Psoas muscle (tissue), 8 donors: ENCODE measurements around the gene CACNA1F. TPM values are rescaled to one million over a fixed set of nuclear protein-coding genes. Genes with fewer than 3 reads are reported as not detected.

Experiments used
- ATAC-seq, 4 donors: fragments of 200-7000 bp; cut with Tn5 transposase; one replicate each; pipeline ENCODE4 v1.9.1; 2020; ENCODE audit warnings: moderate library complexity in 3 of 4, mild to moderate bottlenecking in 2 of 4
- DNase-seq, 2 donors: peaks; one replicate each; pipeline ENCODE4 v3.0.0-alpha.2; 2020
- H3K27ac ChIP-seq: fragments of 200-600 bp; one replicate; pipeline ENCODE4 v1.8.0; 2022
- H3K27me3 ChIP-seq, 3 donors: fragments of 200-600 bp in 1 of 3; one replicate each; pipeline versions ENCODE4 v1.6.1 to v1.8.0; 2013 to 2022; ENCODE audit warnings: low read length in 2 of 3, mild to moderate bottlenecking in 2 of 3, moderate library complexity in 1 of 3; ENCODE audit not compliant: insufficient read depth in 3 of 3
- H3K36me3 ChIP-seq, 2 donors: fragments of 200-600 bp in 1 of 2; one replicate each; pipeline versions ENCODE4 v1.6.1 to v1.8.0; 2013 to 2022; ENCODE audit warnings: low read depth in 1 of 2, mild to moderate bottlenecking in 1 of 2, moderate library complexity in 1 of 2; ENCODE audit not compliant: insufficient read depth in 1 of 2
- H3K4me1 ChIP-seq: fragments of 200-600 bp; one replicate; pipeline ENCODE4 v1.8.0; 2022
- H3K4me3 ChIP-seq: fragments of 200-600 bp; one replicate; pipeline ENCODE4 v1.8.0; 2022; ENCODE audit warnings: mild to moderate bottlenecking
- H3K9me3 ChIP-seq: fragments of 200-600 bp; one replicate; pipeline ENCODE4 v1.8.0; 2022
- WGBS, 3 donors: extraction: QIAGEN DNeasy Blood & Tissue Kit; methylation state at CpG; one replicate each; pipeline versions ENCODE4 v1.1.6 to v1.1.7; 2013; 5-methylcytosine and 5-hydroxymethylcytosine counted together
- intact Hi-C, 2 donors: fragments of 100-400 bp; cut with DNase I; formaldehyde crosslinking; loops; one replicate each; pipeline versions ENCODE4 v1.11.0 to v1.14.2; 2022
- polyA plus RNA-seq, 3 donors: library from polyadenylated mRNA; stranded (reverse); fragments of 200-250 nt; gene quantifications; one replicate each; pipeline ENCODE4 v1.2.3, GENCODE V29; 2013
- total RNA-seq, 4 donors: library from RNA; stranded (reverse); fragmentation: NEBNext Ultra II Directional in 2 of 4; extraction: Animal tissue kit (Norgen Biotek cat#: 25700) in 2 of 4; gene quantifications; one replicate each; pipeline versions ENCODE4 v1.2.1 to v1.2.4, GENCODE V29; 2021 to 2023
- TF ChIP-seq, protein P1 (sequence below): fragments of 200-600 bp; IDR thresholded peaks from one replicate; pipeline ENCODE4 v1.8.0; 2022; ENCODE audit warnings: antibody characterized with exemption
- donor health status: healthy with polysubstance abuse.
- donor health status: DM: no; HTN: no; CAD: no; lungs with moderate emphysema.
- donor health status: Bipolar disorder and iron deficiency.
- donor health status: healthy.
- donor health status: DM: yes; HTN: yes; CAD: no.
- donor health status: DM: no; HTN: no; CAD: no.
- donor health status: DM: no; HTN: no; CAD: no.
- donor health status: DM: yes; HTN: yes; CAD: no.

The CACNA1F gene
- total and polyA plus RNA-seq, 7 donors = 0.01 to 0.12 (median 0.03) TPM; not detected in 3

GRCh38 chrX:49271341-49271740 lies 38.2 kb upstream of the CACNA1F start:
- H3K27me3 ChIP-seq = peaks cover 0 to 4% (median 0%) of the 10 kb centered on the region in 3 donors
- no peaks in the 10 kb centered on the region for H3K9me3 ChIP-seq
- TF ChIP-seq, protein P1, sequence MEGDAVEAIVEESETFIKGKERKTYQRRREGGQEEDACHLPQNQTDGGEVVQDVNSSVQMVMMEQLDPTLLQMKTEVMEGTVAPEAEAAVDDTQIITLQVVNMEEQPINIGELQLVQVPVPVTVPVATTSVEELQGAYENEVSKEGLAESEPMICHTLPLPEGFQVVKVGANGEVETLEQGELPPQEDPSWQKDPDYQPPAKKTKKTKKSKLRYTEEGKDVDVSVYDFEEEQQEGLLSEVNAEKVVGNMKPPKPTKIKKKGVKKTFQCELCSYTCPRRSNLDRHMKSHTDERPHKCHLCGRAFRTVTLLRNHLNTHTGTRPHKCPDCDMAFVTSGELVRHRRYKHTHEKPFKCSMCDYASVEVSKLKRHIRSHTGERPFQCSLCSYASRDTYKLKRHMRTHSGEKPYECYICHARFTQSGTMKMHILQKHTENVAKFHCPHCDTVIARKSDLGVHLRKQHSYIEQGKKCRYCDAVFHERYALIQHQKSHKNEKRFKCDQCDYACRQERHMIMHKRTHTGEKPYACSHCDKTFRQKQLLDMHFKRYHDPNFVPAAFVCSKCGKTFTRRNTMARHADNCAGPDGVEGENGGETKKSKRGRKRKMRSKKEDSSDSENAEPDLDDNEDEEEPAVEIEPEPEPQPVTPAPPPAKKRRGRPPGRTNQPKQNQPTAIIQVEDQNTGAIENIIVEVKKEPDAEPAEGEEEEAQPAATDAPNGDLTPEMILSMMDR = no peak
- H3K4me1 ChIP-seq = no peaks in the 10 kb centered on the region
- H3K27ac ChIP-seq = no peak overlapping the region
- no peaks in the 10 kb centered on the region for H3K36me3 ChIP-seq
- WGBS, 3 donors = 76 to 90% (median 83%) methylated on average over 2 of the region's 2 CpGs
- H3K4me3 ChIP-seq = peak overlapping the region; percentile 80
- intact Hi-C loops = no loop called here
- DNase-seq = no peak
- ATAC-seq = no peak

DNA sequence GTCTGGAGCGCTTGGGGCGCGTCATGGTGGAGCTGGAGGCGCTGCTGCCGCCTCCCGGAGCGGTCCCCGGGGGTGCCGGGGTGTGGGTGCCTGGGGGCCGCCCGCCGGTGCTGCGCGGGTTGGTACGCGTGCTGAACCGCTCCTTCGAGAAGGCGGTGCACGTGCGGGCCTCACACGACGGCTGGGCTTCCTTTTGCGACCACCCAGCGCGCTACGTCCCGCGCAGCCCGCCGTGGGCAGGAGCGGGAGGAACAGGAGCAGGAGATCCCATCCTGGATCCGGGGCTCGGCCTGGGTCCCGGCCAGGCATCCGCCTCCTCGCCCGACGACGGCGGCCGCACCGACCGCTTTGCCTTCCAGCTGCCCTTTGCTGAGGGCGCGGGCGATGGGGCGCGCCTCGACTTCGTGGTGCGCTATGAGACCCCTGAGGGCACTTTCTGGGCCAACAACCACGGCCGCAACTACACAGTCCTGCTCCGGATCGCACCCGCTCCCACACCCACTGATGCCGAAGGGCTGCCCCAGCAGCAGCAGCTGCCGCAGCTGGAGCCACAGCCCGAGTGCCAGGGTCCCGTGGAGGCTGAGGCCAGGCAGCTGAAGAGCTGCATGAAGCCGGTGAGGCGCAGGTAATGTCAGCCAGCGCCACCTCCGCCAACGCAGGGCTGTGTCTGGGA lies 37.2 kb upstream of the CACNA1F start:
- no peaks in the 10 kb centered on the region for H3K9me3 ChIP-seq
- peaks cover 0 to 4% (median 0%) of the 10 kb centered on the region in 3 donors for H3K27me3 ChIP-seq
- H3K36me3 ChIP-seq = no peaks in the 10 kb centered on the region
- intact Hi-C loops = no loop called here
- DNase-seq (no peak), ATAC-seq (no peak)
- peak overlapping the region; percentile 80 for H3K4me3 ChIP-seq
- no peaks in the 10 kb centered on the region for H3K4me1 ChIP-seq
- WGBS, 3 donors = 37 to 61% (median 57%) methylated on average over 25 to 66 of the region's 66 CpGs
- peak overlapping the region; percentile 87 for H3K27ac ChIP-seq
- TF ChIP-seq, protein P1 = no peak

DNA sequence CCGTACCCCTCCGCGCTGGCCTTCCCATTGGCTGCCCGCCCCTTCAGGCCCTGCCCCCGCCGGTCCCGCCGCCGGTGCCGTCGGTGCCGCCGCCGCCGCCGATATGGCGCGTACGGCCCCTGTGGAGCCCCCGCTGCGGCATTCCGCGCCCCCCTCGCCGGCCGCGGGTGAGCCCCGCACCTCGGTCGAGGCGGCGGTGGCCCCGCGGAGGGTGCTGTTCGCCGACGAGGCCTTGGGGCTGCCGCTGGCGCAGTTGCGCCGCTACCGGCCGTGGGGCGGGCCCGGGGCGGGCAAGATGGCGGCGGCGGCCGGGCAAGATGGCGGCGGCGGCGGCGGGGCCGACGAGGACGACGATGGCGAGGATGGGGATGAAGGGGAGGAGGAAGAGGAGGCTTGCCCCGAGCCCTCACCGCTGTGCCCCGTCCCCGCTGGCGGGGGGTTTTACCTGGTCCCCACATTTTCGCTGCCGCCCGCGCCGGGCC lies 36.7 kb upstream of the CACNA1F start, which contains the start of gene PPP1R3F:
Gene PPP1R3F, plus strand, starts transcription at position 27 of the 482 bp plus-strand sequence. Its CDS starts 77 bp downstream, at position 104.
- peaks cover 0 to 8% (median 0%) of the 10 kb centered on the region in 3 donors for H3K27me3 ChIP-seq
- DNase-seq = peak in 1 of 2 donors; percentile 65
- ATAC-seq = peak; percentile 6 to 28 (median 24)
- intact Hi-C loops = no loop called here
- WGBS, 3 donors = 0 to 36% (median 1%) methylated on average over 15 to 57 of the region's 70 CpGs
- peak within 1 kb of the TSS; percentile 87 for H3K27ac ChIP-seq
- TF ChIP-seq, protein P1 = no peak
- no peaks in the 10 kb centered on the region for H3K36me3 ChIP-seq
- H3K9me3 ChIP-seq = no peaks in the 10 kb centered on the region
- peak within 1 kb of the TSS; percentile 80 for H3K4me3 ChIP-seq
- no peaks in the 10 kb centered on the region for H3K4me1 ChIP-seq

DNA sequence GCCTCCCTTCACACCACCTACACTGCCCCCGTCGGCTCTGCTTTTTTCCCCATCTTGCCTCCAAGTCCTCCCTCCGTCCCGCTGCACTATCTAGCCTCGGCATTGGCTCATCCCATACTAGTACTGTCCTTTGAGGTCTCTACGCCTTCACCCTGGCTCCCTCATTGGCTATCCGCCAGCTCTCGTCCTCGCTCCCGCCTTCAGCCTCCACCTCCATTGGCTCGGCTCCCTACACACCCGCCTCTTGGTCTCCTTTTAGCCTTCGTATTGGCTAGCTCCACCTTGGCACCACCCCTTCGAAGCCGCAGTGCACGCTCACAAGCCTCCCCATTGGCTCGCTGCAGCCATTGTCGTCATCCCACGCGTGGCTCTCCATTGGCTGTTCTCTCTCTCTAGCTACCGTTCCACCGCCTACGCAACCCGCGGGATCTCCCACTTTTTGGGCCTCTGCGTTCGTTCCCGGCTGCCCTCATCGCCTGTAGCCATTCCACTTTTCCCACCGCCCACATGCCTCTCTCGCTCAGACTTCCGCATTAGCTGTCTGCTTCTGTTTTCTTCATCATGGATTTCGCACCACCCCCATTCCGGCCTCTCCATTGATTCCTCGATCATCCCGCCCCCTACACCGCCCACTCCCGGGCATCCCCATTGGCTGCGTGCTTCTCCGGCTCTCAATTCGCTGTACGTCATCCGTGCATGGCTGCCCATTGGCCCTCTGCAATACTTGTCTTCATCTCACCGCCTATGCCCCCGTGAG lies 36.0 kb upstream of the CACNA1F start:
- peak overlapping the region; percentile 80 for H3K4me3 ChIP-seq
- DNase-seq = peak; percentile 96 to 98
- no peaks in the 10 kb centered on the region for H3K9me3 ChIP-seq
- TF ChIP-seq, protein P1 = no peak
- peak overlapping the region; percentile 87 for H3K27ac ChIP-seq
- peak; percentile 93 to 95 (median 94) for ATAC-seq
- no peaks in the 10 kb centered on the region for H3K36me3 ChIP-seq
- 0 to 47% (median 0%) methylated on average over 36 to 45 of the region's 45 CpGs for WGBS, 3 donors
- intact Hi-C loops = no loop called here
- H3K27me3 ChIP-seq = peaks cover 0 to 3% (median 0%) of the 10 kb centered on the region in 3 donors
- H3K4me1 ChIP-seq = no peaks in the 10 kb centered on the region
